ENCODE measurements around the gene PCDHGB3.
"Not testable (repeated sequence)": the region's sequence is repeated elsewhere in the genome, so short reads cannot be mapped to it uniquely, and the experiment has no call there.

PCDHGB3 gene

GRCh38 chr5:141388661-141389060 is 18.6 kb downstream of the PCDHGB3 start:
- Histone ChIP-seq H3K9me3 (peaks cover 21% of the 10 kb centered on the region), H3K36me3 (no peaks in the 10 kb centered on the region), H3K27me3 (peaks cover 98% of the 10 kb centered on the region), H3K4me3 (ENCODE audit: low read depth in 1 of 2, low read length in 1 of 2) (no peak overlapping the region), H3K27ac (no peak overlapping the region), H3K4me1 (ENCODE audit: control insufficient read depth in 1 of 2, insufficient read depth in 1 of 2, low read depth in 1 of 2, low read length in 1 of 2) (no peaks in the 10 kb centered on the region)
- TF ChIP-seq CTCF (IDR thresholded peaks at IDR 0.05), result no peak

GRCh38 chr5:141389153-141390042 is 19.4 kb downstream of the PCDHGB3 start:
- Histone ChIP-seq H3K27me3 (peaks cover 98% of the 10 kb centered on the region), H3K4me1 (ENCODE audit: control insufficient read depth in 1 of 2, insufficient read depth in 1 of 2, low read depth in 1 of 2, low read length in 1 of 2) (no peaks in the 10 kb centered on the region), H3K36me3 (no peaks in the 10 kb centered on the region), H3K27ac (no peak overlapping the region), H3K9me3 (peaks cover 26% of the 10 kb centered on the region), H3K4me3 (ENCODE audit: low read depth in 1 of 2, low read length in 1 of 2) (no peak overlapping the region)
- no peak for TF ChIP-seq CTCF (IDR thresholded peaks at IDR 0.05)

GRCh38 chr5:141392429-141393198 is 22.6 kb downstream of the PCDHGB3 start, which contains the start of gene PCDHGA8:
PCDHGA8 (plus strand) TSS chr5:141392633; CDS start chr5:141392814, 181 bp downstream.
- peaks cover 98% of the 10 kb centered on the region for H3K27me3 ChIP-seq
- peaks cover 26% of the 10 kb centered on the region for H3K9me3 ChIP-seq
- H3K4me1 ChIP-seq (ENCODE audit: control insufficient read depth in 1 of 2, insufficient read depth in 1 of 2, low read depth in 1 of 2, low read length in 1 of 2), result no peaks in the 10 kb centered on the region
- no peak within 1 kb of the TSS for H3K27ac ChIP-seq
- H3K36me3 ChIP-seq, result no peaks in the 10 kb centered on the region
- no peak for TF ChIP-seq CTCF (IDR thresholded peaks at IDR 0.05)
- no peak within 1 kb of the TSS for H3K4me3 ChIP-seq (ENCODE audit: low read depth in 1 of 2, low read length in 1 of 2)

- H3K9me3 ChIP-seq, result peaks cover 26% of the 10 kb centered on the region
- no peak for TF ChIP-seq CTCF (IDR thresholded peaks at IDR 0.05)
- peaks cover 98% of the 10 kb centered on the region for H3K27me3 ChIP-seq
- no peaks in the 10 kb centered on the region for H3K4me1 ChIP-seq (ENCODE audit: control insufficient read depth in 1 of 2, insufficient read depth in 1 of 2, low read depth in 1 of 2, low read length in 1 of 2)
- H3K36me3 ChIP-seq, result no peaks in the 10 kb centered on the region
- no peak overlapping the region for H3K27ac ChIP-seq
- H3K4me3 ChIP-seq (ENCODE audit: low read depth in 1 of 2, low read length in 1 of 2), result no peak overlapping the region
These were observed 23.2 kb downstream of the PCDHGB3 start for GRCh38 chr5:141393267-141393666.

GRCh38 chr5:141394401-141395187 is 24.6 kb downstream of the PCDHGB3 start:
- H3K27me3 ChIP-seq, result peaks cover 98% of the 10 kb centered on the region
- not testable (repeated sequence) for H3K27ac ChIP-seq; H3K4me3 ChIP-seq (ENCODE audit: low read depth in 1 of 2, low read length in 1 of 2); H3K4me1 ChIP-seq (ENCODE audit: control insufficient read depth in 1 of 2, insufficient read depth in 1 of 2, low read depth in 1 of 2, low read length in 1 of 2); H3K36me3 ChIP-seq
- peaks cover 26% of the 10 kb centered on the region for H3K9me3 ChIP-seq

- H3K9me3 ChIP-seq, result peaks cover 24% of the 10 kb centered on the region
- not testable (repeated sequence) for H3K4me1 ChIP-seq (ENCODE audit: control insufficient read depth in 1 of 2, insufficient read depth in 1 of 2, low read depth in 1 of 2, low read length in 1 of 2); H3K27ac ChIP-seq; H3K36me3 ChIP-seq; H3K4me3 ChIP-seq (ENCODE audit: low read depth in 1 of 2, low read length in 1 of 2)
- H3K27me3 ChIP-seq, result peaks cover 98% of the 10 kb centered on the region
These were observed 27.9 kb downstream of the PCDHGB3 start, which contains the start of gene PCDHGB5 for GRCh38 chr5:141397756-141398551. PCDHGB5 (plus strand) TSS chr5:141397947; CDS start chr5:141398128, 181 bp downstream.

All from neutrophil (primary cell).